GM18858 (cell line): ENCODE results near the gene TRIM24.
"Not testable (repeated sequence)": the region's sequence is repeated elsewhere in the genome, so short reads cannot be mapped to it uniquely, and the experiment has no call there.

Source experiments
- ATAC-seq: cut with Tn5 transposase; IDR thresholded peaks from one replicate; pipeline ENCODE4 v1.9.1; 2021; ENCODE audit not compliant: unreplicated experiment

The TRIM24 gene

GRCh38 chr7:138459413-138460175, 465 bp upstream of the TRIM24 start:
- peak; percentile 79 for ATAC-seq

- ATAC-seq: peak; percentile 24
Observed at GRCh38 chr7:138460649-138461607, 869 bp downstream of the TRIM24 start.

GRCh38 chr7:138463291-138463618, 3.2 kb downstream of the TRIM24 start:
- ATAC-seq: not testable (repeated sequence)

- ATAC-seq: no peak
Observed at GRCh38 chr7:138465046-138465445, 5.0 kb downstream of the TRIM24 start.

- peak; percentile 83 for ATAC-seq
Observed at GRCh38 chr7:138466069-138466756, 6.2 kb downstream of the TRIM24 start.

- no peak for ATAC-seq
Observed at GRCh38 chr7:138468244-138469123, 8.4 kb downstream of the TRIM24 start.

- ATAC-seq: no peak
Observed at GRCh38 chr7:138470391-138471157, 10.5 kb downstream of the TRIM24 start.

- ATAC-seq: no peak
Observed at GRCh38 chr7:138472292-138473079, 12.4 kb downstream of the TRIM24 start.

- ATAC-seq: no peak
Observed at GRCh38 chr7:138475377-138475776, 15.3 kb downstream of the TRIM24 start.

GRCh38 chr7:138477081-138477578, 17.1 kb downstream of the TRIM24 start:
- no peak for ATAC-seq

- ATAC-seq: no peak
Observed at GRCh38 chr7:138477581-138477980, 17.5 kb downstream of the TRIM24 start.

GRCh38 chr7:138478499-138478908, 18.4 kb downstream of the TRIM24 start:
- peak; percentile 75 for ATAC-seq

GRCh38 chr7:138480527-138480926, 20.5 kb downstream of the TRIM24 start:
- no peak for ATAC-seq

- ATAC-seq: no peak
Observed at GRCh38 chr7:138481447-138482380, 21.7 kb downstream of the TRIM24 start.

GRCh38 chr7:138483531-138483930, 23.5 kb downstream of the TRIM24 start:
- no peak for ATAC-seq

GRCh38 chr7:138485508-138485907, 25.4 kb downstream of the TRIM24 start:
- not testable (repeated sequence) for ATAC-seq

GRCh38 chr7:138489139-138489538, 29.1 kb downstream of the TRIM24 start:
- ATAC-seq: not testable (repeated sequence)
